ENCODE data around the gene DUOXA1.
A peak's percentile ranks its signal among the peaks of the same experiment; 100 is the strongest.

Gene DUOXA1

DNA sequence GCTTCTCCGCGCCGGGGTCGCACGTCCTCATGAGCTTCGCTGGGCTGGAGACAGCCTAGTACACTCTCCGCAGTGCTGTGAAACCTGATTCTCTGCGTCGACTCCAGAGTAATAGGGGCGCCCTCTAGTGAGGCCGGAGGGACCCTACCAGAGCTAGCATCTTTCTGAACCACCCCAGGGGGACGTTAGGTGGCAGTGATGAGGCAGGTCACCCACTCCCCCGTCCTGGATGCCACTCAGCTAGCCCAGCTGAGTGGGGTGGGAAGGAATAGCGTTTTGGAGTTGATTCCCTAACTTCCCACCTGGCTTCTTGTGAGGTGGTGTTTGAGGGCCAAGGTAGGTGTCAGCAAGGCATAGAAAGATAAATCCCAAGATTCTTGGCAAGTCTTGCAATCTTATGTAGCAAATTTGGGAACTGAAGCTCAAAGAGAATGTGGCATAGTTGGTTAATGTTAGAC is 11.5 kb downstream of the DUOXA1 start:
- Histone ChIP-seq H3K4me1 (ENCODE audit: control insufficient read depth, insufficient read depth, low read length) (no peaks in the 10 kb centered on the region), H3K27ac (ENCODE audit: extremely low read depth, low read depth, low read length) (no peak overlapping the region), H3K9me3 (ENCODE audit: control insufficient read depth, insufficient read depth, low read depth, low read length) (no peaks in the 10 kb centered on the region), H3K4me3 (ENCODE audit: low read depth, low read length) (no peak overlapping the region), H3K36me3 (ENCODE audit: control insufficient read depth in 2 of 2, insufficient read depth in 1 of 2, low read length in 2 of 2) (no peaks in the 10 kb centered on the region)
- TF ChIP-seq ZFHX2 (tag by site-specific recombination; conservative IDR thresholded peaks at IDR 0.05) (peak; percentile 52), ZNF610 (tag by site-specific recombination; IDR thresholded peaks at IDR 0.05; ENCODE audit: borderline replicate concordance) (peak; percentile 43; the same call in 1 of the 2 replicates), ZIC2 (tag by site-specific recombination; IDR thresholded peaks at IDR 0.05) (no peak), ZNF654 (tag by site-specific recombination; IDR thresholded peaks at IDR 0.05; ENCODE audit: low read depth) (peak; percentile 83), ZSCAN30 (tag by site-specific recombination; IDR thresholded peaks at IDR 0.05) (peak; percentile 56; the same call in 1 of the 2 replicates), ZEB2 (tag by site-specific recombination; IDR thresholded peaks at IDR 0.05) (0 out of 2 replicates have a peak, but pooled peaks have one; percentile 27), ZNF660 (tag by site-specific recombination; IDR thresholded peaks at IDR 0.05) (peak; percentile 86), SP7 (tag by site-specific recombination; IDR thresholded peaks at IDR 0.05) (peak; percentile 50; the same call in 1 of the 2 replicates), ZNF571 (tag by site-specific recombination; IDR thresholded peaks at IDR 0.05) (no peak), SETDB1 (IDR thresholded peaks at IDR 0.05; ENCODE audit: insufficient read length, low read length) (no peak), EGR2 (tag by site-specific recombination; IDR thresholded peaks at IDR 0.05; ENCODE audit: low read depth) (0 out of 2 replicates have a peak, but pooled peaks have one; percentile 42), ZNF274 (IDR thresholded peaks at IDR 0.05; ENCODE audit: low read length) (no peak), ZNF274 (tag by site-specific recombination; IDR thresholded peaks at IDR 0.05; ENCODE audit: borderline replicate concordance) (no peak), ZNF2 (tag by site-specific recombination; IDR thresholded peaks at IDR 0.05) (0 out of 2 replicates have a peak, but pooled peaks have one; percentile 65), ZBTB17 (tag by site-specific recombination; IDR thresholded peaks at IDR 0.05) (0 out of 2 replicates have a peak, but pooled peaks have one; percentile 24), ZNF223 (tag by site-specific recombination; IDR thresholded peaks at IDR 0.05) (no peak)
- TF ChIP-seq, protein P1, sequence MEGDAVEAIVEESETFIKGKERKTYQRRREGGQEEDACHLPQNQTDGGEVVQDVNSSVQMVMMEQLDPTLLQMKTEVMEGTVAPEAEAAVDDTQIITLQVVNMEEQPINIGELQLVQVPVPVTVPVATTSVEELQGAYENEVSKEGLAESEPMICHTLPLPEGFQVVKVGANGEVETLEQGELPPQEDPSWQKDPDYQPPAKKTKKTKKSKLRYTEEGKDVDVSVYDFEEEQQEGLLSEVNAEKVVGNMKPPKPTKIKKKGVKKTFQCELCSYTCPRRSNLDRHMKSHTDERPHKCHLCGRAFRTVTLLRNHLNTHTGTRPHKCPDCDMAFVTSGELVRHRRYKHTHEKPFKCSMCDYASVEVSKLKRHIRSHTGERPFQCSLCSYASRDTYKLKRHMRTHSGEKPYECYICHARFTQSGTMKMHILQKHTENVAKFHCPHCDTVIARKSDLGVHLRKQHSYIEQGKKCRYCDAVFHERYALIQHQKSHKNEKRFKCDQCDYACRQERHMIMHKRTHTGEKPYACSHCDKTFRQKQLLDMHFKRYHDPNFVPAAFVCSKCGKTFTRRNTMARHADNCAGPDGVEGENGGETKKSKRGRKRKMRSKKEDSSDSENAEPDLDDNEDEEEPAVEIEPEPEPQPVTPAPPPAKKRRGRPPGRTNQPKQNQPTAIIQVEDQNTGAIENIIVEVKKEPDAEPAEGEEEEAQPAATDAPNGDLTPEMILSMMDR (tag by site-specific recombination; IDR thresholded peaks at IDR 0.05) = peak; percentile 96
- TF ChIP-seq, protein P2, sequence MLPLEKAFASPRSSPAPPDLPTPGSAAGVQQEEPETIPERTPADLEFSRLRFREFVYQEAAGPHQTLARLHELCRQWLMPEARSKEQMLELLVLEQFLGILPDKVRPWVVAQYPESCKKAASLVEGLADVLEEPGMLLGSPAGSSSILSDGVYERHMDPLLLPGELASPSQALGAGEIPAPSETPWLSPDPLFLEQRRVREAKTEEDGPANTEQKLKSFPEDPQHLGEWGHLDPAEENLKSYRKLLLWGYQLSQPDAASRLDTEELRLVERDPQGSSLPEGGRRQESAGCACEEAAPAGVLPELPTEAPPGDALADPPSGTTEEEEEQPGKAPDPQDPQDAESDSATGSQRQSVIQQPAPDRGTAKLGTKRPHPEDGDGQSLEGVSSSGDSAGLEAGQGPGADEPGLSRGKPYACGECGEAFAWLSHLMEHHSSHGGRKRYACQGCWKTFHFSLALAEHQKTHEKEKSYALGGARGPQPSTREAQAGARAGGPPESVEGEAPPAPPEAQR (tag by site-specific recombination; IDR thresholded peaks at IDR 0.05) = no peak
- TF ChIP-seq, protein P3, sequence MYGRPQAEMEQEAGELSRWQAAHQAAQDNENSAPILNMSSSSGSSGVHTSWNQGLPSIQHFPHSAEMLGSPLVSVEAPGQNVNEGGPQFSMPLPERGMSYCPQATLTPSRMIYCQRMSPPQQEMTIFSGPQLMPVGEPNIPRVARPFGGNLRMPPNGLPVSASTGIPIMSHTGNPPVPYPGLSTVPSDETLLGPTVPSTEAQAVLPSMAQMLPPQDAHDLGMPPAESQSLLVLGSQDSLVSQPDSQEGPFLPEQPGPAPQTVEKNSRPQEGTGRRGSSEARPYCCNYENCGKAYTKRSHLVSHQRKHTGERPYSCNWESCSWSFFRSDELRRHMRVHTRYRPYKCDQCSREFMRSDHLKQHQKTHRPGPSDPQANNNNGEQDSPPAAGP (tag by site-specific recombination; IDR thresholded peaks at IDR 0.05) = 0 out of 2 replicates have a peak, but pooled peaks have one; percentile 28
- CTCF ChIA-PET = interaction anchor here (0.5 to 1.9 kb wide), 40 partner anchors 8 to 542 kb away, joined by 3 to 16 read pairs (median 5); partner anchors contain the start of genes DUOX1 and DUOXA1
- POLR2A ChIA-PET = interaction anchor here (0.6 to 1.2 kb wide), 4 partner anchors 24 to 334 kb away, joined by 3 to 5 read pairs (median 4); no protein-coding TSS in a partner anchor

DNA sequence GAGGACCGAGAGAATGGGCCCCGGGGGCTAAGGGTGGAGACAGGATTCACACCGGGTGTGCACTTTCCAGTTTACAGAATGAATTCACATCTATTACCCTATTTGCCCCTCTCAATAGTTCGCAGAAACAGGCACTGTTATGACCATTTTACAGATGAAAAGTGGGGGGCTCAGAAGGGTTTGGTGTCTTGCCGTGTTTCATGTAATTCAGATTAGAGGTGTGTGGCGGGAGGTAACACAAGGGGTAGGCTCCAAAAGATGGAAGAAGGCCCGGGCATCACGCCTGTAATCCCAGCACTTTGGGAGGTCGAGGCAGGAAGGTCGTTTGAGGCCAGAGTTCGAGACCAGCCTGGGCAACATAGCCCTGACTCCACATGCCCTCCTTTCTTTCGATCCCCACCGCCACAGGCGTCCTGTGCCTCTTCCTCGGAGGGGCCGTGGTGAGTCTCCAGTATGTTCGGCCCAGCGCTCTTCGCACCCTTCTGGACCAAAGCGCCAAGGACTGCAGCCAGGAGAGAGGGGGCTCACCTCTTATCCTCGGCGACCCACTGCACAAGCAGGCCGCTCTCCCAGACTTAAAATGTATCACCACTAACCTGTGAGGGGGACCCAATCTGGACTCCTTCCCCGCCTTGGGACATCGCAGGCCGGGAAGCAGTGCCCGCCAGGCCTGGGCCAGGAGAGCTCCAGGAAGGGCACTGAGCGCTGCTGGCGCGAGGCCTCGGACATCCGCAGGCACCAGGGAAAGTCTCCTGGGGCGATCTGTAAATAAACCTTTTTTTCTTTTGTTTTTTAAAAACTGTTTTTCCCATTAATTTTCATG is 12.2 kb downstream of the DUOXA1 start:
- TF ChIP-seq, protein P4, sequence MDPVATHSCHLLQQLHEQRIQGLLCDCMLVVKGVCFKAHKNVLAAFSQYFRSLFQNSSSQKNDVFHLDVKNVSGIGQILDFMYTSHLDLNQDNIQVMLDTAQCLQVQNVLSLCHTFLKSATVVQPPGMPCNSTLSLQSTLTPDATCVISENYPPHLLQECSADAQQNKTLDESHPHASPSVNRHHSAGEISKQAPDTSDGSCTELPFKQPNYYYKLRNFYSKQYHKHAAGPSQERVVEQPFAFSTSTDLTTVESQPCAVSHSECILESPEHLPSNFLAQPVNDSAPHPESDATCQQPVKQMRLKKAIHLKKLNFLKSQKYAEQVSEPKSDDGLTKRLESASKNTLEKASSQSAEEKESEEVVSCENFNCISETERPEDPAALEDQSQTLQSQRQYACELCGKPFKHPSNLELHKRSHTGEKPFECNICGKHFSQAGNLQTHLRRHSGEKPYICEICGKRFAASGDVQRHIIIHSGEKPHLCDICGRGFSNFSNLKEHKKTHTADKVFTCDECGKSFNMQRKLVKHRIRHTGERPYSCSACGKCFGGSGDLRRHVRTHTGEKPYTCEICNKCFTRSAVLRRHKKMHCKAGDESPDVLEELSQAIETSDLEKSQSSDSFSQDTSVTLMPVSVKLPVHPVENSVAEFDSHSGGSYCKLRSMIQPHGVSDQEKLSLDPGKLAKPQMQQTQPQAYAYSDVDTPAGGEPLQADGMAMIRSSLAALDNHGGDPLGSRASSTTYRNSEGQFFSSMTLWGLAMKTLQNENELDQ (tag by site-specific recombination; IDR thresholded peaks at IDR 0.05; ENCODE audit: low read depth) = no peak
- TF ChIP-seq ZFP41 (tag by site-specific recombination; IDR thresholded peaks at IDR 0.05; ENCODE audit: borderline replicate concordance) (no peak), ZNF10 (tag by site-specific recombination; IDR thresholded peaks at IDR 0.05) (no peak), ZNF76 (tag by site-specific recombination; IDR thresholded peaks at IDR 0.05; ENCODE audit: borderline replicate concordance, low read depth) (no peak), ZNF335 (tag by site-specific recombination; conservative IDR thresholded peaks at IDR 0.05) (0 out of 2 replicates have a peak, but pooled peaks have one; percentile 13)
- POLR2A ChIA-PET = interaction anchor here (0.9 to 1.2 kb wide), 3 partner anchors 25 to 334 kb away, joined by 3 to 4 read pairs (median 4); no protein-coding TSS in a partner anchor
- Histone ChIP-seq H3K27ac (ENCODE audit: extremely low read depth, low read depth, low read length) (no peak overlapping the region), H3K36me3 (ENCODE audit: control insufficient read depth in 2 of 2, insufficient read depth in 1 of 2, low read length in 2 of 2) (no peaks in the 10 kb centered on the region), H3K4me1 (ENCODE audit: control insufficient read depth, insufficient read depth, low read length) (no peaks in the 10 kb centered on the region), H3K4me3 (ENCODE audit: low read depth, low read length) (no peak overlapping the region), H3K9me3 (ENCODE audit: control insufficient read depth, insufficient read depth, low read depth, low read length) (no peaks in the 10 kb centered on the region)
- CTCF ChIA-PET = interaction anchor here (0.6 to 1.9 kb wide), 37 partner anchors 8 to 497 kb away, joined by 3 to 16 read pairs (median 5); partner anchors contain the start of genes DUOX1 and DUOXA1

Measured in HEK293 (cell line).